HG03108 (cell line): ENCODE results near the gene LMF2.
"Not testable (repeated sequence)": the region's sequence is repeated elsewhere in the genome, so short reads cannot be mapped to it uniquely, and the experiment has no call there.

ENCODE experiments used
- ATAC-seq: cut with Tn5 transposase; IDR thresholded peaks from one replicate; pipeline ENCODE4 v1.9.1; 2021; ENCODE audit warnings: moderate library complexity; ENCODE audit not compliant: unreplicated experiment

LMF2 gene, protein sequence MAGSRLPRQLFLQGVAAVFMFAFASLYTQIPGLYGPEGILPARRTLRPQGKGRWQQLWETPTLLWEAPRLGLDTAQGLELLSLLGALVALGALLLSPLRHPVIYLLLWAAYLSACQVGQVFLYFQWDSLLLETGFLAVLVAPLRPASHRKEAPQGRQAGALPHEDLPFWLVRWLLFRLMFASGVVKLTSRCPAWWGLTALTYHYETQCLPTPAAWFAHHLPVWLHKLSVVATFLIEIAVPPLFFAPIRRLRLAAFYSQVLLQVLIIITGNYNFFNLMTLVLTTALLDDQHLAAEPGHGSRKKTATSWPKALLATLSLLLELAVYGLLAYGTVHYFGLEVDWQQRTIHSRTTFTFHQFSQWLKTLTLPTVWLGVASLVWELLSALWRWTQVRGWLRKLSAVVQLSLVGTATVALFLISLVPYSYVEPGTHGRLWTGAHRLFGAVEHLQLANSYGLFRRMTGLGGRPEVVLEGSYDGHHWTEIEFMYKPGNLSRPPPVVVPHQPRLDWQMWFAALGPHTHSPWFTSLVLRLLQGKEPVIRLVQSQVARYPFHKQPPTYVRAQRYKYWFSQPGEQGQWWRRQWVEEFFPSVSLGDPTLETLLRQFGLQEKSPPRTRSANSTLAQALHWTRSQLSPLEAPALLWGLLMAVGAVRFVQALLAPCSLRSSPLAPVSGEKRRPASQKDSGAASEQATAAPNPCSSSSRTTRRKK

DNA sequence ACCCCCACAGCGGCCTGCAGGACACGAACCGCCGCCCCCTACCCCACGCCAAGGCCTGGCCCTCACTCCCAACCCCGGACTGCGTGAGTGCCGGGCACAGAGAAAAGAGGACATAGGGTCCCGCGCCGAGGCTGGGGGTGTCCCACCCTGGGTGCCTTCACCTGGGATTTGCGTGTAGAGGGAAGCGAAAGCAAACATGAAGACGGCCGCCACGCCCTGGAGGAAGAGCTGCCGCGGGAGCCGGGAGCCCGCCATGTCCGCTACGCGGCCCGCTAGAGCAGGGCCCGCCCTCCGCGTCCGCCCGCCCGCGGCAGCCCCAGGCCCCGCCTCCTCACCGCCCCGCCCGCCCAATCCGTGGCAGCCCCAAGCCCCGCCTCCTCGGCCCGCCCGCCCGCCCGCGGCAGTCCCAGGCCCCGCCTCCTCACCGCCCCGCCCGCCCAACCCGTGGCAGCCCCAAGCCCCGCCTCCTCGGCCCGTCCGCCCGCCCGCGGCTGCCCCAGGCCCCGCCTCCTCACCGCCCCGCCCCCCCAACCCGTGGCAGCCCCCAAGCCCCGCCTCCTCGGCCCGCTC lies at the start of gene LMF2:
Gene LMF2, minus strand, starts transcription at position 282 of the 570 bp plus-strand sequence. Its CDS starts 27 bp downstream, at position 255.
- peak; percentile 46 for ATAC-seq

GRCh38 chr22:50556703-50557102 lies 49.2 kb upstream of the LMF2 start:
- no peak for ATAC-seq

GRCh38 chr22:50553310-50553709 lies 45.8 kb upstream of the LMF2 start:
- ATAC-seq, result no peak

- ATAC-seq, result no peak
Observed at GRCh38 chr22:50551160-50551752, 43.8 kb upstream of the LMF2 start.

GRCh38 chr22:50550395-50550794 lies 42.9 kb upstream of the LMF2 start:
- ATAC-seq, result no peak

GRCh38 chr22:50548921-50549790 lies 41.7 kb upstream of the LMF2 start:
- no peak for ATAC-seq

- ATAC-seq, result no peak
Observed at GRCh38 chr22:50548040-50548920, 40.8 kb upstream of the LMF2 start.

GRCh38 chr22:50547263-50547985 lies 39.9 kb upstream of the LMF2 start:
- no peak for ATAC-seq

DNA sequence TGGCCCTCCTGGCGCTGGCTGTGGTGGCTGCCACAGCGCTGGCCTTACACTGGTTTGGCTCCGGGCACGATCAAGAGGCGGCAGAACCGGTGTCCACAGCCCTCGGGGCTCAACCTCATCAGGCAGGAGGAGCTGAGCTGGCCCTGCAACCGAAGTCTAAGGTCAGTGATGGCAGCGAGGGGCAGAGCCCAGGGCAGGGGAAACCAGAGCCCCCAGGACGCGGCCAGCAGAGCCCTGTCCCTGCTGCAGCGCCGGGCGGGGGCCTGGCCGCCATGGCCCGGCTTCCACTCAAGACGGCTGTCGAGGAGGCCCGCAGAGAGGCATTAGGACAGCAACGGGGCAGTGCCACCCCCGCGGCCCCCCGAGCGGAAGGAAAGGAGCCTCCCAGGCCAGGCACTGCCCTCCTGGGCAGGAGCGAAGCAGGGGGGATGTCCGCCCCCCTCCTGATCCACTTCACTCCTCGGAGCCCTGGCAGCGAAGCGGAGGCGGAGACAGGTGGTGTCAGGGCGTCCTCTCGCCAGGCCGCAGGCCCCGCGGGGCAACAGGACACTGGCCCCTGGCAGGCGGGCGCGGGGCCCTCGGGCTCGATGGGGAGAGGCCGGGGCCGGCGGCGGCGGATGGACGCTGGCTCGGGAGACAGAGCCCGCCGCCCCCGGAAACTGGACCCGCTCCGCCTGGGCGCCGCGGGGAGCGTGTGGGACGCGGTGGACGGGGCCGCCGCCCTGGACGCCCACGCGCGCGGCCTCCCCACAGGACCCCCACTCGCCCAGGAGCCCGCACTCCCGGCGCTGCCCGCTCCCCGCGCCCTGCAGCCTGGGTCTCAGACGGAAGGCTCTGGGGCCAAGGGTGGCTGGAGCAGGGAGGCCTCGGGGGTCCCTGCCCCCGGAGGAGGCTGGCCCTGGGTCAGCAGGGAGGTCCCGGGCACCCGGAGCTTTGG lies 39.1 kb upstream of the LMF2 start:
- ATAC-seq, result no peak

DNA sequence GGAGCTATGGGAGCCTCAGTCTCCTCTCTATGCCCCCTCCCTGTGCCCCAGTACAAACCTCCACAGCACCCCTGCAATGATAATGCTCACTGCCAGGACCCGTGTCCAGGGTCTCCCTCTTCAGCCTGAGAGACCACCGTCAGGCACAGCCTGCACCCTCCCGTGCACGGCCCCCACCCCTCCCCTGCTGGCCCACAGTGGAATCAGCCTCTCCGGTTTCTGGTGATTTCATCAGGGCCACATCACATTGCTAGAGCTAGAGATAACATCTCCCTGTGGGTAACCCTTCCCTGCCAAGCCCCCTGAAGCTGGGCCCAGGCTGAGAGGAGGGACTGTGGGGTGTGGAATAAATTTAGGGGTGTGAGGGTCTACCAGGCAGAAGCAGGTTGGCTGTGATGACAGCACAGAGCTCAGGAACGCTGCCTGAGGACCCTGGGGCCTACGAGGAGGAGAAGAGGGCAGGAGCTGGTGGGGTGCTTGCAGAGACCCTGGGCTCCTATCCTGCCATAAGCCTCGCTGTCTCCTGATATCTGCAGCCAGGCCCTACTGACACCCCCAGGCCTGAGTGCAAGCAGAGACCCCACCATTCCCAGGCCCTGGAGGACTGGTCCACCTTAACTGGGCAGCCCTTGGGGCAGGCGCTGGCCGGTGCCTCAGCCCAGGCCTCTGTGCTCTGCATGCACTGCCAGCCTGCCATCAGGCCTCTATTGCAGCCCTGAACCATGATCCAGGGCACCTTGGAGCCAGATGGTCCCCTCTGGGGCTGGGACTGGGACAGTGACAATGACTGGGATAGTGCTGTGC lies 38.2 kb upstream of the LMF2 start, which contains the start of gene KLHDC7B:
Gene KLHDC7B, plus strand, starts transcription at position 378 of the 804 bp plus-strand sequence. Its CDS starts 345 bp downstream, at position 723.
- no peak for ATAC-seq

DNA sequence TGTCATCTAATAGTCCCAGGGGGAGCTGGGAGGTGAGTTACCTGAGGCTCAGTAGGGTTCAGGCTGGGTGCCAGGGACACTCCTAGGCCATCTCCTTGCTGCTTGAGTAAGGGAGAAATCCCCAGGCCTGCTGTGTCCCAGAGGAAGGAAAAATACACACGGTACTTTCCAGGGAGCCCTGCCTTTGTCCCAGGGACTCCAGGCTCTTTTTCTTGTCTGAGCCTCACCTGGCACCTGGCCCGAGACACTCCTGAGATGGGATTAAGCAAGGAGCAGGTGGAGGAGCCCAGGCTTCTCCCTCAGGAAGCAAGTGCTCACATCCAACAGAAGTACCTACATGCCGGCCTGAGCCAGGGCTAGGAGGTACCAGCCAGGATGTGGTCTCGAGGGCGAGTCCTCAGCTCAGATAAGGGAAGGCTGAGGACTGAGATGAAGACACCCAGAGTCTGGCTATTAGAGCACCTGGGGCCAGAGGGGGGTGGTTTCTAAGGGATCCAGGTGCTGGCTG lies 37.3 kb upstream of the LMF2 start:
- ATAC-seq, result no peak

DNA sequence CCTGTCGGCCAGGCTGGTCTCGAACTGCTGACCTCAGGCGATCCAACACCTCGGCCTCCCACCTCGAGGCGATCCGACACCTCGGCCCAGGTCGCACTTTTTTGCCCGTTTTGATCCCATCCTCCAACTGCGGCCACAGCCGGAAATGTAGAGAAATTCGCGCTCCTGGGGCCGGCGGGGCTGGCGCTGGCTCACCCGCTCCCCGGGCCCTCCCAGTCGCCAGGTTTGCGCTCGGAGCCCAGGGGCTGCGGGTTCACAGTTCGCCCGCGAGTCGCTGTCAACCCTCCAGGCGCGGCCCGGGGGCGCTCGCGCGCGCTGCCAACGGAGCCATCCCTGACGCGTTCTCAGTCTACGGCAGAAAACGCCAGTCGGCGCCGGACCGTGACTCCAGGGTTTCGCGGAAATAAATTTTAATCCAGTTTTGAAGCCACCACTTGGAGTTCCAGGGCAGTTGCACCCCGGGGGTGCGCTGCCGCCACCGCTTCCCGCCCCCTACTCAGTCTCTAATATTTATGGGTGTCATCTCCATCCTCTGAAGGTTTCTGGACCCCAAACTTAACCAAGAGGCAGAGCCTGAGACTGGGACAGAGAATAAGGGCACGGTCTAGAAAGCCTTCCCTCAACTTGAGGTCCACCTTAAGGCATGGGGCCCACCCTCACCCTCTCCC lies 36.7 kb upstream of the LMF2 start:
- no peak for ATAC-seq

- no peak for ATAC-seq
Observed at GRCh38 chr22:50542416-50542927, 35.0 kb upstream of the LMF2 start.

- not testable (repeated sequence) for ATAC-seq
Observed at GRCh38 chr22:50541667-50542026, 34.1 kb upstream of the LMF2 start.

DNA sequence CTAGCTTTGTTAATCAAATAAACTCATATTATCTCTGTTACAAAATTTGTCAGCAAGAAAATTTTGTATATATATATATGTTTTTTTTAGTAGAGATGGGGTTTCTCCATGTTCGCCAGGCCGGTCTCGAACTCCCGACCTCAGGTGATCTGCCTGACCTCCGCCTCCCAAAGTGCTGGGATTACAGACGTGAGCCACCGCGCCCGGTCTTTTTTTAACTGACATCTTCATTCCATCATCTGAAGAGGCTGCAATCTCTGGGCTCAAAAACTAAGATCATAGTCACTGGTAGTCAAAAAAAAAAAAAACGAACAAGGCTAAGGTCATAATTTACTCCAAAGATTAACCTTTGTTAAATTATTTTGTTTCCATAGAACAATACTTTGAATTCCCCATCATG lies 32.9 kb upstream of the LMF2 start:
- ATAC-seq, result no peak

- no peak for ATAC-seq
Observed at GRCh38 chr22:50537765-50538164, 30.3 kb upstream of the LMF2 start.
